HEK293T (cell line): ENCODE data around the gene CDIPT.

Source experiments
- ARNT ChIP-seq: fragments of 450-650 bp; IDR thresholded peaks from 2 replicates; pipeline ENCODE4 v1.6.1; 2017; ENCODE audit warnings: mild to moderate bottlenecking
- BHLHE40 ChIP-seq: fragments of 450-650 bp; IDR thresholded peaks from 2 replicates; pipeline ENCODE4 v1.6.1; 2016; ENCODE audit warnings: mild to moderate bottlenecking, moderate library complexity, borderline replicate concordance
- ELF4 ChIP-seq: fragments of 450-650 bp; IDR thresholded peaks from 2 replicates; pipeline ENCODE4 v1.6.1; 2017; ENCODE audit warnings: antibody characterized with exemption
- FOXA1 ChIP-seq: fragments of 450-650 bp; IDR thresholded peaks from 2 replicates; pipeline ENCODE4 v1.6.1; 2016; ENCODE audit warnings: mild to moderate bottlenecking
- HDGF ChIP-seq: fragments of 450-650 bp; IDR thresholded peaks from 2 replicates; pipeline ENCODE4 v1.6.1; 2017; ENCODE audit warnings: antibody characterized with exemption, borderline replicate concordance
- NFRKB ChIP-seq: fragments of 450-650 bp; IDR thresholded peaks from 2 replicates; pipeline ENCODE4 v1.6.1; 2016; ENCODE audit warnings: mild to moderate bottlenecking, moderate library complexity
- SP1 ChIP-seq: fragments of 450-650 bp; IDR thresholded peaks from 2 replicates; pipeline ENCODE4 v1.6.1; 2017
- SUZ12 ChIP-seq: fragments of 450-650 bp; IDR thresholded peaks from 2 replicates; pipeline ENCODE4 v1.6.1; 2016; ENCODE audit warnings: mild to moderate bottlenecking
- TARDBP ChIP-seq: fragments of 450-650 bp; IDR thresholded peaks from 2 replicates; pipeline ENCODE4 v1.6.1; 2016
- ZNF384 ChIP-seq: fragments of 450-650 bp; IDR thresholded peaks from 2 replicates; pipeline ENCODE4 v1.6.1; 2016
- TF ChIP-seq, protein P1 (sequence below): fragments of 450-650 bp; IDR thresholded peaks from 2 replicates; pipeline ENCODE4 v1.6.1; 2016

- TF ChIP-seq SUZ12 (no peak), ARNT (no peak), ELF4 (no peak), SP1 (no peak), NFRKB (no peak), HDGF (no peak), BHLHE40 (no peak), ZNF384 (no peak), FOXA1 (no peak), TARDBP (no peak)
- TF ChIP-seq, protein P1, sequence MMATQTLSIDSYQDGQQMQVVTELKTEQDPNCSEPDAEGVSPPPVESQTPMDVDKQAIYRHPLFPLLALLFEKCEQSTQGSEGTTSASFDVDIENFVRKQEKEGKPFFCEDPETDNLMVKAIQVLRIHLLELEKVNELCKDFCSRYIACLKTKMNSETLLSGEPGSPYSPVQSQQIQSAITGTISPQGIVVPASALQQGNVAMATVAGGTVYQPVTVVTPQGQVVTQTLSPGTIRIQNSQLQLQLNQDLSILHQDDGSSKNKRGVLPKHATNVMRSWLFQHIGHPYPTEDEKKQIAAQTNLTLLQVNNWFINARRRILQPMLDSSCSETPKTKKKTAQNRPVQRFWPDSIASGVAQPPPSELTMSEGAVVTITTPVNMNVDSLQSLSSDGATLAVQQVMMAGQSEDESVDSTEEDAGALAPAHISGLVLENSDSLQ = no peak
Measured at GRCh38 chr16:29821643-29822115, 41.3 kb downstream of the CDIPT start.
